Measurements from ENCODE around the gene AKR7A3. TPM values are rescaled to one million over a fixed set of nuclear protein-coding genes. Genes with fewer than 3 reads are reported as not detected.

AKR7A3 gene
- total and polyA plus RNA-seq, 9 of the 15 experiments (the other 6 are each of a cell fraction or from before 2014, with no cell fraction given): 0.04 to 1.5 (median 0.44) TPM; not detected in 1

GRCh38 chr1:19312782-19313635, 24.4 kb upstream of the AKR7A3 start (continued):
- TF ChIP-seq NKRF (IDR thresholded peaks at IDR 0.05; ENCODE audit: borderline replicate concordance): peak; percentile 47; the same call in 1 of the 2 replicates
- TF ChIP-seq MYBL2 (IDR thresholded peaks at IDR 0.05; ENCODE audit: low read depth): no peak; the same call in 1 of the 2 replicates
- no peak for TF ChIP-seq MYBL2 (CRISPR knock-in tag; IDR thresholded peaks at IDR 0.05; ENCODE audit: borderline replicate concordance)
- TF ChIP-seq ETV6 (IDR thresholded peaks at IDR 0.05; ENCODE audit: borderline replicate concordance in 1 of 2, low read depth in 2 of 2, low read length in 1 of 2): no peak
- TF ChIP-seq ETV6 (CRISPR knock-in tag; IDR thresholded peaks at IDR 0.05; ENCODE audit: borderline replicate concordance): no peak
- TF ChIP-seq NONO (IDR thresholded peaks at IDR 0.05; ENCODE audit: low read depth in 2 of 2, low read length in 1 of 2): peak in 1 of 2 experiments; percentile 15; a peak in 1 of 4 replicates
- peak; percentile 32 for TF ChIP-seq KDM5B (IDR thresholded peaks at IDR 0.05; ENCODE audit: insufficient replicate concordance, low read depth, low read length)
- no peak for TF ChIP-seq GMEB1 (CRISPR knock-in tag; IDR thresholded peaks at IDR 0.05)
- TF ChIP-seq DNMT1 (IDR thresholded peaks at IDR 0.05): 0 out of 2 replicates have a peak, but pooled peaks have one; percentile 60
- TF ChIP-seq ZBTB2 (IDR thresholded peaks at IDR 0.05): 0 out of 2 replicates have a peak, but pooled peaks have one; percentile 1
- TF ChIP-seq SIN3A (IDR thresholded peaks at IDR 0.05; ENCODE audit: borderline replicate concordance in 2 of 2, control insufficient read depth in 1 of 2, low read depth in 2 of 2, low read length in 2 of 2): no peak; a peak in 1 of 4 replicates
- TF ChIP-seq HDAC1 (IDR thresholded peaks at IDR 0.05): peak in 1 of 2 experiments; percentile 18; a peak in 3 of 4 replicates
- no peak for TF ChIP-seq ZNF785 (CRISPR knock-in tag; IDR thresholded peaks at IDR 0.05)
- peak; percentile 46; the same call in 1 of the 2 replicates for TF ChIP-seq DPF2 (IDR thresholded peaks at IDR 0.05)
- TF ChIP-seq ESRRB (CRISPR knock-in tag; IDR thresholded peaks at IDR 0.05; ENCODE audit: borderline replicate concordance): no peak
- 0 out of 4 replicates have a peak, but pooled peaks of 1 of the 2 experiments have one; percentile 53 for TF ChIP-seq MAZ (CRISPR knock-in tag; conservative IDR thresholded peaks at IDR 0.05 in 1 of 2, IDR thresholded peaks at IDR 0.05 in 1 of 2)

Measured in K562 (cell line).